Upper lobe of left lung (tissue), 6 donors: Measurements from ENCODE around the gene RASSF9. TPM values are rescaled to one million over a fixed set of nuclear protein-coding genes. Genes with fewer than 3 reads are reported as not detected.

ENCODE experiments used
- ATAC-seq, 2 donors: fragments of 200-7000 bp; cut with Tn5 transposase; one replicate each; pipeline ENCODE4 v1.9.1; 2022; ENCODE audit warnings: mild to moderate bottlenecking in 2 of 2, moderate library complexity in 2 of 2; ENCODE audit not compliant: low FRiP score in 2 of 2
- DNase-seq, 2 donors: peaks; one replicate each; pipeline ENCODE4 v3.0.0-alpha.2; 2019 to 2020
- H3K27ac ChIP-seq, 4 donors: fragments of 200-600 bp; sonication (generic); one replicate each; pipeline ENCODE4 v1.5.1; 2016 to 2019
- H3K27me3 ChIP-seq, 4 donors: fragments of 200-600 bp; sonication (generic); one replicate each; pipeline ENCODE4 v1.5.1; 2017 to 2019
- H3K36me3 ChIP-seq, 4 donors: fragments of 200-600 bp; sonication (generic); one replicate each; pipeline ENCODE4 v1.5.1; 2016 to 2019
- H3K4me1 ChIP-seq, 4 donors: fragments of 200-600 bp; sonication (generic); one replicate each; pipeline ENCODE4 v1.5.1; 2018 to 2019
- H3K4me3 ChIP-seq, 4 donors: fragments of 200-600 bp; sonication (generic); one replicate each; pipeline ENCODE4 v1.5.1; 2017 to 2019; ENCODE audit warnings: mild to moderate bottlenecking in 2 of 4, moderate library complexity in 1 of 4
- H3K9me3 ChIP-seq, 4 donors: fragments of 200-600 bp; sonication (generic); one replicate each; pipeline ENCODE4 v1.5.1; 2018 to 2019
- EP300 ChIP-seq, 4 donors: sonication (generic); formaldehyde crosslinking; IDR thresholded peaks; one replicate each; pipeline ENCODE4 v1.5.1; 2017; ENCODE audit warnings: antibody characterized with exemption in 4 of 4, control low read depth in 2 of 4
- POLR2A ChIP-seq, 4 donors: fragments of 450-650 bp; IDR thresholded peaks; one replicate each; pipeline ENCODE4 v1.5.1; 2016 to 2017; ENCODE audit warnings: antibody characterized with exemption in 4 of 4, mild to moderate bottlenecking in 2 of 4
- POLR2AphosphoS5 ChIP-seq, 2 donors: sonication (generic); formaldehyde crosslinking; IDR thresholded peaks; one replicate each; pipeline ENCODE4 v1.5.1; 2017; ENCODE audit warnings: antibody characterized with exemption in 2 of 2
- WGBS, 2 donors: methylation state at CpG; one replicate each; pipeline ENCODE4 v1.1.5; 2017 to 2018; 5-methylcytosine and 5-hydroxymethylcytosine counted together
- total RNA-seq, 6 donors: library from RNA; depleted of rRNA in 4 of 6; stranded (reverse); fragments of >200 nt in 4 of 6; gene quantifications; one replicate each; pipeline versions ENCODE4 v1.1.0 to v1.2.1, GENCODE V29; 2016 to 2021
- TF ChIP-seq, protein P1 (sequence below), 6 experiments: fragments of 450-650 bp in 4 of 6; fragments of 200-600 bp in 2 of 6; sonication (generic) in 2 of 6; IDR thresholded peaks; one replicate each; pipeline ENCODE4 v1.5.1; 2016 to 2019; ENCODE audit warnings: antibody characterized with exemption in 6 of 6
- donor health status: DM: no; HTN: no; CAD: no; lungs with moderate emphysema.
- donor health status: DM: no; HTN: yes; CAD: no; lungs with severe emphysema.

RASSF9 gene
- total RNA-seq, 6 donors from 2014 or later = 1.4 to 12.9 (median 6.4) TPM

DNA sequence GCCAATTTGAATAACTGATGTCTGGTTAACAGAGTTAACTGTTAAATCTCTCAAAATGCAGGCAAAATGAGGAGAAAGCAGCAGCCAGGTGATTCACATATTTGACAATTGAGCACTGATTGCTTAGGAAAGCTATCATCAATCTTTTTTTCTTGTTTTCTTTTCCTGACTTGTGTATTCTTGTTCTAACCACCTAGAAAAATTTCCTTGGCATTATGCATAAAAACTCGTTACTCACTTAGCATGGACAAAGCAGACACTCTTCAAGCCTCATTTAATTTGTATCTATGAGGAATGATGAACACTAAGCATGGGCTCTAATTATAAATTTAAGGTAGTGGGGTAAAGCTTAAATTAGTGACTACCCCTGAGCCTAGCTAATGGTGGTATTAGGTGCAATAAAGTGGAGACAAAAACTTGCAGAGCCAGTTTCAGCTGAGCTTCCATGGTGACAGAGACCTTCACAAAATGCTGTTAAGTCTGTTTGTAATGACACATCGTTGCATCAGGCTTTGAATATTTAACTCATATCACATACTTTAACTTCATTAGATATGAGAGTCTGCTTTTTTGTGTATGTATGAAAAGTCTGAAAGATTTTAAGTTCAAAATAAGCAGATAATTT, 52.0 kb downstream of the RASSF9 start:
- H3K36me3 ChIP-seq = no peaks in the 10 kb centered on the region
- H3K9me3 ChIP-seq = peaks cover 0 to 4% (median 0%) of the 10 kb centered on the region in 4 donors
- H3K27ac ChIP-seq = no peak overlapping the region
- no peaks in the 10 kb centered on the region for H3K27me3 ChIP-seq
- no peaks in the 10 kb centered on the region for H3K4me1 ChIP-seq
- DNase-seq = no peak
- TF ChIP-seq POLR2A (IDR thresholded peaks at IDR 0.05) (no peak), EP300 (IDR thresholded peaks at IDR 0.05) (no peak)
- WGBS, 2 donors = 75 to 77% methylated on average over 2 of the region's 2 CpGs
- no peak for ATAC-seq
- H3K4me3 ChIP-seq = no peak overlapping the region

GRCh38 chr12:85782711-85783110, 53.5 kb downstream of the RASSF9 start:
- Histone ChIP-seq H3K27me3 (no peaks in the 10 kb centered on the region), H3K27ac (no peak overlapping the region), H3K4me3 (no peak overlapping the region), H3K4me1 (no peaks in the 10 kb centered on the region), H3K36me3 (no peaks in the 10 kb centered on the region), H3K9me3 (peaks cover 0 to 4% (median 0%) of the 10 kb centered on the region in 4 donors)
- no peak for ATAC-seq
- DNase-seq = no peak
- 91 to 95% methylated on average over 1 of the region's 1 CpG for WGBS, 2 donors
- TF ChIP-seq EP300 (IDR thresholded peaks at IDR 0.05) = no peak
- TF ChIP-seq, protein P1, sequence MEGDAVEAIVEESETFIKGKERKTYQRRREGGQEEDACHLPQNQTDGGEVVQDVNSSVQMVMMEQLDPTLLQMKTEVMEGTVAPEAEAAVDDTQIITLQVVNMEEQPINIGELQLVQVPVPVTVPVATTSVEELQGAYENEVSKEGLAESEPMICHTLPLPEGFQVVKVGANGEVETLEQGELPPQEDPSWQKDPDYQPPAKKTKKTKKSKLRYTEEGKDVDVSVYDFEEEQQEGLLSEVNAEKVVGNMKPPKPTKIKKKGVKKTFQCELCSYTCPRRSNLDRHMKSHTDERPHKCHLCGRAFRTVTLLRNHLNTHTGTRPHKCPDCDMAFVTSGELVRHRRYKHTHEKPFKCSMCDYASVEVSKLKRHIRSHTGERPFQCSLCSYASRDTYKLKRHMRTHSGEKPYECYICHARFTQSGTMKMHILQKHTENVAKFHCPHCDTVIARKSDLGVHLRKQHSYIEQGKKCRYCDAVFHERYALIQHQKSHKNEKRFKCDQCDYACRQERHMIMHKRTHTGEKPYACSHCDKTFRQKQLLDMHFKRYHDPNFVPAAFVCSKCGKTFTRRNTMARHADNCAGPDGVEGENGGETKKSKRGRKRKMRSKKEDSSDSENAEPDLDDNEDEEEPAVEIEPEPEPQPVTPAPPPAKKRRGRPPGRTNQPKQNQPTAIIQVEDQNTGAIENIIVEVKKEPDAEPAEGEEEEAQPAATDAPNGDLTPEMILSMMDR (IDR thresholded peaks at IDR 0.05) = no peak
- no peak for TF ChIP-seq POLR2AphosphoS5 (IDR thresholded peaks at IDR 0.05)
- no peak for TF ChIP-seq POLR2A (IDR thresholded peaks at IDR 0.05)

GRCh38 chr12:85781766-85782165, 54.4 kb downstream of the RASSF9 start:
- Histone ChIP-seq H3K27ac (no peak overlapping the region), H3K9me3 (peaks cover 0 to 4% (median 0%) of the 10 kb centered on the region in 4 donors), H3K4me3 (no peak overlapping the region), H3K36me3 (no peaks in the 10 kb centered on the region), H3K27me3 (no peaks in the 10 kb centered on the region), H3K4me1 (no peaks in the 10 kb centered on the region)
- ATAC-seq (no peak), DNase-seq (no peak)
- TF ChIP-seq POLR2A (IDR thresholded peaks at IDR 0.05) (no peak), EP300 (IDR thresholded peaks at IDR 0.05) (no peak), POLR2AphosphoS5 (IDR thresholded peaks at IDR 0.05) (no peak)
- TF ChIP-seq, protein P1 (IDR thresholded peaks at IDR 0.05) = no peak

DNA sequence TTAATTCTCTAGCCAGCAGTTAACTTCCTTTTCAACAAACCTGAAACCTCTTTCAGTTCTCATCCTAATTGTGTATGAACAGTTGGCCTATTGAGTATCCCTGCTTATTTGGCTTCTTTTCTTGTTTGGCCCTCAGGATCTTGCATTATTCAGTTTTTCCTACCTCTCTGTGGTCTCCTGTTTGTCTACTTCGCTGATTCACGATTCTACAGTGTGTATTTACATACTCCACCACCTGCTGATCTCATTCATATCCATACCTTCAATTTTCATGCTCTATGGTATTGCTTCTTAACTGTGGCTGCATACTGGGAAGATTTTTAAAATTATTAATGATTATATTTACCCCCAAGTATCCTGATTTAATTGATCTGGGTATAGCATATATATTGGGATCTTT, 56.4 kb downstream of the RASSF9 start:
- no peak for DNase-seq
- H3K9me3 ChIP-seq = no peaks in the 10 kb centered on the region
- no peak overlapping the region for H3K4me3 ChIP-seq
- H3K27ac ChIP-seq = no peak overlapping the region
- H3K27me3 ChIP-seq = no peaks in the 10 kb centered on the region
- no peaks in the 10 kb centered on the region for H3K36me3 ChIP-seq
- no peaks in the 10 kb centered on the region for H3K4me1 ChIP-seq
- no peak for ATAC-seq
- no peak for TF ChIP-seq POLR2AphosphoS5 (IDR thresholded peaks at IDR 0.05)
- no peak for TF ChIP-seq POLR2A (IDR thresholded peaks at IDR 0.05)
- TF ChIP-seq EP300 (IDR thresholded peaks at IDR 0.05) = no peak
- TF ChIP-seq, protein P1 (IDR thresholded peaks at IDR 0.05) = no peak
- 75 to 77% methylated on average over 2 of the region's 2 CpGs for WGBS, 2 donors

- Histone ChIP-seq H3K9me3 (no peaks in the 10 kb centered on the region), H3K36me3 (no peaks in the 10 kb centered on the region), H3K4me1 (no peaks in the 10 kb centered on the region), H3K27ac (no peak overlapping the region), H3K27me3 (no peaks in the 10 kb centered on the region), H3K4me3 (no peak overlapping the region)
- no peak for DNase-seq
- no peak for ATAC-seq
- TF ChIP-seq, protein P1 (IDR thresholded peaks at IDR 0.05) = no peak
- TF ChIP-seq EP300 (IDR thresholded peaks at IDR 0.05) = no peak
Observed at GRCh38 chr12:85775091-85775490, 61.1 kb downstream of the RASSF9 start.
